GM21717 (cell line): ENCODE measurements around the gene RBM19.

Source experiments
- ATAC-seq: cut with Tn5 transposase; IDR thresholded peaks from one replicate; pipeline ENCODE4 v1.9.1; 2021; ENCODE audit warnings: mild to moderate bottlenecking, moderate library complexity; ENCODE audit not compliant: unreplicated experiment

The RBM19 gene

GRCh38 chr12:113988976-113989375 lies 22.9 kb upstream of the RBM19 start:
- ATAC-seq = no peak

- ATAC-seq = no peak
Observed at GRCh38 chr12:113988064-113988451, 21.9 kb upstream of the RBM19 start.

- no peak for ATAC-seq
Observed at GRCh38 chr12:113987261-113988063, 21.3 kb upstream of the RBM19 start.

- no peak for ATAC-seq
Observed at GRCh38 chr12:113984464-113984863, 18.3 kb upstream of the RBM19 start.

GRCh38 chr12:113983777-113984448 lies 17.8 kb upstream of the RBM19 start:
- ATAC-seq = no peak

- no peak for ATAC-seq
Observed at GRCh38 chr12:113983265-113983664, 17.1 kb upstream of the RBM19 start.

- ATAC-seq = no peak
Observed at GRCh38 chr12:113981876-113982275, 15.8 kb upstream of the RBM19 start.

GRCh38 chr12:113980537-113981337 lies 14.6 kb upstream of the RBM19 start:
- ATAC-seq = no peak

GRCh38 chr12:113980054-113980453 lies 13.9 kb upstream of the RBM19 start:
- ATAC-seq = no peak

GRCh38 chr12:113978080-113978479 lies 12.0 kb upstream of the RBM19 start:
- no peak for ATAC-seq

GRCh38 chr12:113974006-113974405 lies 7.9 kb upstream of the RBM19 start:
- no peak for ATAC-seq

GRCh38 chr12:113973109-113973904 lies 7.2 kb upstream of the RBM19 start:
- ATAC-seq = no peak

GRCh38 chr12:113971392-113971791 lies 5.3 kb upstream of the RBM19 start:
- ATAC-seq = no peak

GRCh38 chr12:113970211-113970610 lies 4.1 kb upstream of the RBM19 start:
- no peak for ATAC-seq

GRCh38 chr12:113967368-113967767 lies 1.2 kb upstream of the RBM19 start:
- ATAC-seq = no peak

GRCh38 chr12:113962733-113963132 lies 3.4 kb downstream of the RBM19 start:
- ATAC-seq = no peak

- peak; percentile 31 for ATAC-seq
Observed at GRCh38 chr12:113961921-113962710, 4.0 kb downstream of the RBM19 start.

GRCh38 chr12:113960030-113960429 lies 6.1 kb downstream of the RBM19 start:
- no peak for ATAC-seq

- ATAC-seq = no peak
Observed at GRCh38 chr12:113959096-113959495, 7.0 kb downstream of the RBM19 start.

GRCh38 chr12:113958108-113958507 lies 8.0 kb downstream of the RBM19 start:
- ATAC-seq = no peak
